ENCODE measurements around the gene MRPL42. TPM values are rescaled to one million over a fixed set of nuclear protein-coding genes. Genes with fewer than 3 reads are reported as not detected.
"Not testable (repeated sequence)": the region's sequence is repeated elsewhere in the genome, so short reads cannot be mapped to it uniquely, and the experiment has no call there.

Gene MRPL42
- total RNA-seq, 1 donor from 2014 or later: 82.1 TPM

DNA sequence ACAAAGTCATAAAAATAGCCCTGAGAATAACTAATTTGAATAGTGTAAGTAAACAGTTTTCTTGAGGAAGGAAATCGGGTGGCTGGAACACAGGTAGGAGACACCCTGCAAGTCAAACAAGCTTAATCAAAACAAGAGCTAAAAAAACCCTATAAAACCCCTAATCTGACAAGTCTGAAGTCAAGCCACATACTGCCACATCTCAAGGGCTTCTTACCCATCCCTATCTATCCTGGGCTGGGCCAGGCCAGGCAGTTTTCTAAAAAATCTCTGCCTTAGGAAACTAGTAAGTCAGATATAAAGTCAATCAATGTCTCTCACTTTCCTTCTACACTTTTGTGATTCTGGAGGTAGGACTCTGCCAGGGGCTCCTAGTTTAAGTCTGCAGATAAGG, 40.9 kb upstream of the MRPL42 start:
- TF ChIP-seq, protein P1, sequence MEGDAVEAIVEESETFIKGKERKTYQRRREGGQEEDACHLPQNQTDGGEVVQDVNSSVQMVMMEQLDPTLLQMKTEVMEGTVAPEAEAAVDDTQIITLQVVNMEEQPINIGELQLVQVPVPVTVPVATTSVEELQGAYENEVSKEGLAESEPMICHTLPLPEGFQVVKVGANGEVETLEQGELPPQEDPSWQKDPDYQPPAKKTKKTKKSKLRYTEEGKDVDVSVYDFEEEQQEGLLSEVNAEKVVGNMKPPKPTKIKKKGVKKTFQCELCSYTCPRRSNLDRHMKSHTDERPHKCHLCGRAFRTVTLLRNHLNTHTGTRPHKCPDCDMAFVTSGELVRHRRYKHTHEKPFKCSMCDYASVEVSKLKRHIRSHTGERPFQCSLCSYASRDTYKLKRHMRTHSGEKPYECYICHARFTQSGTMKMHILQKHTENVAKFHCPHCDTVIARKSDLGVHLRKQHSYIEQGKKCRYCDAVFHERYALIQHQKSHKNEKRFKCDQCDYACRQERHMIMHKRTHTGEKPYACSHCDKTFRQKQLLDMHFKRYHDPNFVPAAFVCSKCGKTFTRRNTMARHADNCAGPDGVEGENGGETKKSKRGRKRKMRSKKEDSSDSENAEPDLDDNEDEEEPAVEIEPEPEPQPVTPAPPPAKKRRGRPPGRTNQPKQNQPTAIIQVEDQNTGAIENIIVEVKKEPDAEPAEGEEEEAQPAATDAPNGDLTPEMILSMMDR (IDR thresholded peaks at IDR 0.05; ENCODE audit: insufficient read depth, low read length, severe bottlenecking): no peak
- DNase-seq (ENCODE audit: low read depth): no peak
- no peak overlapping the region for H3K4me3 ChIP-seq (ENCODE audit: low read depth, low read length)
- H3K27me3 ChIP-seq (ENCODE audit: control insufficient read depth, insufficient read depth, low read length): no peaks in the 10 kb centered on the region
- H3K36me3 ChIP-seq (ENCODE audit: control insufficient read depth, insufficient read depth, low read length): no peaks in the 10 kb centered on the region
- FAIRE-seq: no peak

DNA sequence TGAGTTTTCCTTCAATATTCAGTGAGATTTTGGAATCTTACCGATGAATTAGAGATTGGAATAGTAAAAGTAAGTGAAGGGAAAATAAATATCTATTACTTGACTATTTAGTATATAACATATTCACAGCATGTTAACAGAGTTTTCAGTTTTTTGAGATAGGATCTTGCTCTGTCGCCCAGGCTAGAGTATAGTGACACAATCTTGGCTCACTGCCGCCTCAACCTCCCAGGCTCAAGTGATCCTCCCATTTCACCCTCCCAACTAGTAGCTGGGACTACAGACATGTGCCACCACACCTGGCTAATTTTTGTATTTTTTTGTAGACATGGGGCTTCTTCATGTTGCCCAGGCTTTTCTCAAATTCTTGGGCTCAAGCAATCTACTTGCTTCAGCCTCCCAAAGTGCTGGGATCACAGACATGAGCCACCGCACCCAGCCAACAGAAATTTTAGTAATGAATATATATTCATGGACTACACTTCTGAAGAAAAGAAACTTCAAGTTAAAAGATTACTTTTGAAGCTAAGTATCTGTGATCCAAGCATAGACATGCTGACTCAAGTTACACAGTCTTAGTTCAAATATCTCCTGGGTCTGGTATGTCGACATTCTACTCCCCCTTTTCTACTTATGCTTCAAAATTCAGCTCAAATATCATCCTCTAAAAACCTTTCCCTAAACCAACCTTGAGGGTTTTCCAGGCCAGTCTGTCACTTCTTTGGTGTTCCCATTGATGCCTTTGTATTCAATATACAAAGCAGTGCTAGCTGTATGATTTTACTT, 39.3 kb upstream of the MRPL42 start:
- DNase-seq (ENCODE audit: low read depth) (peak; percentile 48), FAIRE-seq (no peak)
- Histone ChIP-seq H3K36me3 (ENCODE audit: control insufficient read depth, insufficient read depth, low read length) (no peaks in the 10 kb centered on the region), H3K4me3 (ENCODE audit: low read depth, low read length) (no peak overlapping the region), H3K27me3 (ENCODE audit: control insufficient read depth, insufficient read depth, low read length) (no peaks in the 10 kb centered on the region)
- TF ChIP-seq, protein P1 (IDR thresholded peaks at IDR 0.05; ENCODE audit: insufficient read depth, low read length, severe bottlenecking): no peak

DNA sequence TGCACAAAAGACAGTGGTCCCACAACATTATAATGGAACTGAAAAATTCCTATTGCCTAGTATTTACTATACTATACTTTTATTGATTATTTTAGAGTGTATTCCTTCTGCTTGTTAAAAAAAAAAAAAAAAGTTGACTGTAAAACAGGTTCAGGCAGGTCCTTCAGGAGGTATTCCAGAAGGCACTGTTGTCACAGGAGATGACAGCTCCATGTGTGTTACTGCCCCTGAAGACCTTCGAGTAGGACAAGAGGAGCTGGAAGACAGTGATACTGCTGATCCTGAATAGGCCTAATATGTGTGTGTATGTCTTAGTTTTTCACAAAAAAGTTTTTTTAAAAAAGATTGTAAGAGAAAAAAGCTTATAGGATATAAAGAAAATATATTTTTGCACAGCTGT, 37.9 kb upstream of the MRPL42 start:
- FAIRE-seq (no peak), DNase-seq (ENCODE audit: low read depth) (peak; percentile 68)

DNA sequence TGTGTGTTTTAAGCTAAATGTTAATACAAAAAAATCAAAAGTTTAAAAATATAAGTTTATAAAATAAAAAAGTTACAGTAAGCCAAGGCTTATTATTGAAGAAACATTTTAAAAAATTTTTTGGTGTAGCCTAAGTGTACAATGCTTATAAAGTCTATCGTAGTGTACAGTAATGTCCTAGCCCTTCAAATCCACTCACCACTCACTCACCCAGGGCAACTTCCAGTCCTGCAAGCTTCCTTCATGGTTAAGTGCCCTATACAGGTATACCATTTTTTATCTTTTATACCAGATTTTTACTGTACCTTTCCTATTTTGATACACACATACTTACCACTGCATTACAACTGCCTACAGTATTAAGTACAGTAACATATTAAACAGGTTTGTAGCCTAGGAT, 37.5 kb upstream of the MRPL42 start:
- Histone ChIP-seq H3K36me3 (ENCODE audit: control insufficient read depth, insufficient read depth, low read length) (no peaks in the 10 kb centered on the region), H3K27me3 (ENCODE audit: control insufficient read depth, insufficient read depth, low read length) (no peaks in the 10 kb centered on the region), H3K4me3 (ENCODE audit: low read depth, low read length) (no peak overlapping the region)
- TF ChIP-seq, protein P1 (IDR thresholded peaks at IDR 0.05; ENCODE audit: insufficient read depth, low read length, severe bottlenecking): no peak
- DNase-seq (ENCODE audit: low read depth): no peak
- no peak for FAIRE-seq

More for the DNA sequence above, 37.9 kb upstream of the MRPL42 start:
- Histone ChIP-seq H3K36me3 (ENCODE audit: control insufficient read depth, insufficient read depth, low read length) (no peaks in the 10 kb centered on the region), H3K4me3 (ENCODE audit: low read depth, low read length) (no peak overlapping the region), H3K27me3 (ENCODE audit: control insufficient read depth, insufficient read depth, low read length) (no peaks in the 10 kb centered on the region)
- TF ChIP-seq, protein P1 (IDR thresholded peaks at IDR 0.05; ENCODE audit: insufficient read depth, low read length, severe bottlenecking): no peak

DNA sequence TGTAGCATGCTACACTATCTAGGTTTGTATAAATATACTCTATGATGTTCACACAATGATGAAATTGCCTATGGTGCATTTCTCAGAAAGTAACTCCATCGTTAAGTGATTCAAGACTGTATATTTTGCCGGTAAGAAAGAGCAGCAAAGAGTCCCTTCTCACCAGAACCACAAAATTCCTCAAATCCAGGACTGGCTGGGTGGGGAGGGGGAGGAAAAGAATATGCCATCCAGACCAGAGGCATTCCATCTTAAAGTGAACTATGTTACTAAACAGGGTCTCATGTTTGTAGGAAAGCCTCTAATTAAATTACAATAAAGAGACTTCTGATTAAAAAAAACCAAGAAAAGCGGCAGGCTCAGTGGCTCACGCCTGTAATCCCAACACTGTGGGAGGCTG, 37.0 kb upstream of the MRPL42 start:
- DNase-seq (ENCODE audit: low read depth): no peak
- H3K27me3 ChIP-seq (ENCODE audit: control insufficient read depth, insufficient read depth, low read length): no peaks in the 10 kb centered on the region
- no peak overlapping the region for H3K4me3 ChIP-seq (ENCODE audit: low read depth, low read length)
- FAIRE-seq: no peak
- TF ChIP-seq, protein P1 (IDR thresholded peaks at IDR 0.05; ENCODE audit: insufficient read depth, low read length, severe bottlenecking): no peak
- no peaks in the 10 kb centered on the region for H3K36me3 ChIP-seq (ENCODE audit: control insufficient read depth, insufficient read depth, low read length)

DNA sequence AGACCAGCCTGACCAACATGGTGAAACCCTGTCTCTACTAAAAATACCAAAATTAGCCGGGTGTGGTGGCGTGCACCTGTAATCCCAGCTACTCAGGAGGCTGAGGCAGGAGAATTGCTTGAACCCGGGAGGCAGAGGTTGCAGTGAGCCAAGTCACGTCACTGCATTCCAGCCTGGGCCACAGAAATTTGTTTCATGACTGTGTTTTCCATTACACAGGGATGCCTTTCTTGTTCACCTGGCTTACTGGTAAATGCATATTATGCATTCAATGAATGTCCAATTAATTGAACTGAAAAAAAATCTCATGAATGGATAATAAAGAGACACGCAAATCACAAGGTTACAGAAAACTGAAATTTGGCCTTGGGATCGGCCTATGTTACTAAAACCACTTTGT, 35.3 kb upstream of the MRPL42 start:
- H3K4me3 ChIP-seq (ENCODE audit: low read depth, low read length); DNase-seq (ENCODE audit: low read depth); FAIRE-seq; H3K27me3 ChIP-seq (ENCODE audit: control insufficient read depth, insufficient read depth, low read length); H3K36me3 ChIP-seq (ENCODE audit: control insufficient read depth, insufficient read depth, low read length): not testable (repeated sequence)

All from bronchial epithelial cell (primary cell).